ENCODE data around the gene KLK12. TPM values are rescaled to one million over a fixed set of nuclear protein-coding genes. Genes with fewer than 3 reads are reported as not detected.

Gene KLK12
- total RNA-seq, result not detected in 2 replicates

DNA sequence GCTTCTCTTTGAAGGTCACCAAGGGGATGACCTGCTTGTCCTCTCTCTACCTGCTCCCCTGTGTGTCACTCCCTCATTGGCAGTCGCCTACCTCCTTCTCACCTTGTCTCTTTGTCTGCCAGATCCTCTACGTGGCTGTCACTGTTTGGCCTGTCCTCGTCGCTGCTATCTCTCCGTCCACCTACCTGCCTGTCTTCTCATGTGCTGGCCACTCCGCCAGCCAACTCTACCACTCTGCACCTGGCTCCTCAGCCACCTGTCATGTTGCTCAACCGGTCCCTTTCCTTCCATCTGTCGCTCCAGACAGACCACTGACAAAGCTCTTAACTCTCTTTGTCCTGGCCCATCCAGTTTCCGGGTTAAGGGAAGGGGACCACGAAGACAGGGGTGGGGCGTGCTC is at the start of gene KLK12:
Gene KLK12 (minus strand): TSS at position 299 of the 400 bp plus-strand sequence. CDS start 381 bp downstream, outside the sequence.

DNA sequence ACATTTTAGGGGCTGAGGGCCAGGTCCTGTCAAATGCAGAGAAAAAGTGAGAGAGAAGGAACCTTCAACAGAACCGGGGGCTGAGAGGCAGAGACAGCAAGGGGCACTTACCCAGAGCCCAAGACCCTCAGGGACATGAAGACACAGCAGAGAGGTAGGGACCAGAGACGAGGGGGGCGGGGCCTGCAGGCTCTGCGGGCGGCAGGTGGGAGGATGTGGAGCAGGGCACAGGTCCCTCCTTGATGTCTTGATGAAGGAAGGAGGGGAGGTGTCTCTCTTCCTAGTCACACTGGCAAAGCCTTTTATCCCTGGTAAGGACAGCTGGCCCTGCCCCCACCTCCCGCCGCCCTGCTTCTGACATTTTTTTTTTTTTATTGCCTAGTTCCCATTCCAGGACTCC is 47.8 kb upstream of the KLK12 start, which contains the start of gene KLK14:
Gene KLK14 (minus strand): TSS at position 277 of the 400 bp plus-strand sequence. CDS start 273 bp downstream, at position 4.

DNA sequence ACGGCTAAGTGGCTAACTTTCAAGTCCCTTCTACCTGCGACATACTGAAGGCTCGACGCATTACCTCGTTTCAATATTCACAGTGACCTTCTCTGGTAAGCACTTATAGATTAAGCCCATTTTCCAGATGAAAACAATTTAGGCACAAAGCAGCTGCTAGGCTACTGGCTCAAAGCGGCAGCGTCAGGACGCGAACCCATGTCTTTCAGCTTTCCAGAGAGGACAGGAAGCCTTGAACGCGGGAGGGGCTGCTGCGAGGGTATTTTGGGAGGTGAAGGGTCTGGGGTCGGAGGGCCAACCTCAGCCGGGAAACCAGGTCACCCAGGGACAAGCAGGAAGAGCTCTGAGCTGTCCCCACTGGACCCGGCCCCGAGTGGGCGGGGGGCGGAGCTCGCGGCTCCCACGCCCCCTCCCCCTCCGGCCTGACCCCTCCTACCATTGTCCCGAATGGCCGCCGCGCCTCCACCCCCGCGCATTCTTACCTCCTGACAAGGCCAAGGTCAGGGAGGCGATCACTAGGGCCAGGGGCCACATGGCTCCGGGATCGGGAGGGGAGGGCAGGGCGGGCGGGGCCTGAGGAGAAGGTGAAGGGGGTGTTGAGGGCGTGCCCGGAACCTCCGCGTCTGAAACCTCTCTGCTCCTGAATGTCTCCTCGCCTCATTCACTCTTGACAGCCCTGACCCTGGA is 29.9 kb upstream of the KLK12 start, which contains the start of gene KLK13:
Gene KLK13 (minus strand): TSS at position 559 of the 687 bp plus-strand sequence. CDS start 25 bp downstream, at position 534.

DNA sequence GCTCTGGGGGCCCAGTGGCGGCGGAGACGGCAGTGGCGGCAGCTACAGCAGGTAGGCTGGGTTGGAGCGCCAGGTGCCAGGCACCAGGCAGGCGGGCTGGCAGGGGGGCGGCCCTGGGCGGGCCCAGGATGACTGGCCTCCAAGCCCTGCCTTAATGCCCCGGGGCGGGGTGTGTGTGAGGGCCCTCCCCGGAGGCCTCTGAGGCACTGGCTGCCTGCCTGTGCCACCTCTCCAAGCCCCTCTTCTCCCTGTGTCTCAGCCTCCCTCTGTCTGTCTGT is 8.3 kb downstream of the KLK12 start, which contains the start of gene KLK11:
Gene KLK11 (minus strand): TSS at position 63 of the 278 bp plus-strand sequence. CDS start 985 bp downstream, outside the sequence.

GRCh38 chr19:51019544-51019925 is 15.3 kb downstream of the KLK12 start, which contains the start of gene KLK10:
TSS of gene KLK10 (minus strand) at chr19:51019709. CDS start at chr19:51019130, 579 bp downstream.

GRCh38 chr19:51001515-51001914 is 33.3 kb downstream of the KLK12 start, which contains the start of gene KLK8:
TSS of gene KLK8 (minus strand) at chr19:51001604. CDS start at chr19:51001167, 437 bp downstream.

DNA sequence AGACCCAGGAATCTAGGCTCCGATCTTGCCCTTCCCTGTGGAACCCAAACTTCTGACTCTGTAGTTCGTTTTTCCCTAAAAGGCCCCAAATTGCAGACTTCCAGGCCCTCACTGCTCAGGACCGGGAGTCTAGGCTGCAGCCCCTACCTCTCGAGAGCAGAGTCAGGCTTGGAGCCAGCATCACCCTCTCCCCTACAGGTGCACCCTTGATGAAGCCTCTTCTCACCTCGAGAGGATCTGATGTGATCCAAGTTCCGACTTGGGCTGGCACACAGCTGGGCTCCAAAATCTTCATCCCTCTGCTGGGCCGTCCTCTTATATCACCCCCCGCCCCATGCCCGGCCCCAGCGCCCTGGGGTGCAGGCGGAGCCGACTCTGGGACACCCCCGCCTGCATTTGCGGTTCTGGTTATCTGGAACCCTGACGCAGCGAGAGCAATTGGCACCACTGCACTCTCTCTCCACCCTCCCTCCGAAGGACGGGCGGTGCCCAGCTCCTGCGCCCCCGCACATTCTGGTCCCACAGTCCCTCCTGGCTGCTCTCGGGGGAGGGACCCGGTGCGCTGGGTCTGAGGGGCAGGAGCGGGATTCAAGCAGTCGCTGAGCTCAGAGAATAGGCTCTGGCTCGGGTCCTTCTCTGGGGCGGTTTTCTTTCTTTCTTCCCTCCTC is 51.0 kb downstream of the KLK12 start, which contains the start of gene KLK7:
Gene KLK7 (minus strand): TSS at position 293 of the 668 bp plus-strand sequence. CDS start 1,518 bp downstream, outside the sequence.

Other genes starting within 250 kb of the KLK12 start
- not detected in 2 replicates for gene ACP4, start 244.6 kb downstream of the KLK12 start, total RNA-seq
- not detected in 2 replicates for gene KLK1, start 211.2 kb downstream of the KLK12 start, total RNA-seq
- not detected in 2 replicates for gene KLK15, start 201.4 kb downstream of the KLK12 start, total RNA-seq
- gene KLK3, start 180.1 kb downstream of the KLK12 start, total RNA-seq, result not detected in 2 replicates
- not detected in 2 replicates for gene KLK2, start 161.6 kb downstream of the KLK12 start, total RNA-seq
- gene KLK4, start 123.6 kb downstream of the KLK12 start, total RNA-seq, result not detected in 2 replicates
- gene KLK5, start 82.0 kb downstream of the KLK12 start, total RNA-seq, result not detected in 2 replicates
- 0.39 and 1.6 TPM in 2 replicates for gene KLK6, start 65.4 kb downstream of the KLK12 start, total RNA-seq
- not detected in 2 replicates for gene KLK7, start 51.1 kb downstream of the KLK12 start, total RNA-seq
- 0.39 TPM in 1 of 2 replicates, not detected in the other for gene KLK8, start 33.4 kb downstream of the KLK12 start, total RNA-seq
- gene KLK10, start 15.3 kb downstream of the KLK12 start, total RNA-seq, result not detected in 2 replicates
- gene KLK11, start 8.4 kb downstream of the KLK12 start, total RNA-seq, result not detected in 2 replicates
- not detected in 2 replicates for gene KLK13, start 30.1 kb upstream of the KLK12 start, total RNA-seq
- gene KLK14, start 47.9 kb upstream of the KLK12 start, total RNA-seq, result not detected in 2 replicates
- 6.3 and 7.9 TPM in 2 replicates for gene CTU1, start 73.4 kb upstream of the KLK12 start, total RNA-seq
- not detected in 2 replicates for gene SIGLEC9, start 89.9 kb upstream of the KLK12 start, total RNA-seq
- gene SIGLEC7, start 107.3 kb upstream of the KLK12 start, total RNA-seq, result not detected in 2 replicates
- gene CD33, start 190.1 kb upstream of the KLK12 start, total RNA-seq, result not detected in 2 replicates
- gene SIGLECL1, start 216.1 kb upstream of the KLK12 start, total RNA-seq, result not detected in 2 replicates

Data from placental epithelial cell (primary cell).